Retina (tissue), 1 donor: ENCODE results near the gene DOLPP1.
"Not testable (repeated sequence)": the region's sequence is repeated elsewhere in the genome, so short reads cannot be mapped to it uniquely, and the experiment has no call there.

Experiments used
- DNase-seq: peaks from one replicate; pipeline ENCODE4 v3.0.0-alpha.2; 2016

Gene DOLPP1, protein sequence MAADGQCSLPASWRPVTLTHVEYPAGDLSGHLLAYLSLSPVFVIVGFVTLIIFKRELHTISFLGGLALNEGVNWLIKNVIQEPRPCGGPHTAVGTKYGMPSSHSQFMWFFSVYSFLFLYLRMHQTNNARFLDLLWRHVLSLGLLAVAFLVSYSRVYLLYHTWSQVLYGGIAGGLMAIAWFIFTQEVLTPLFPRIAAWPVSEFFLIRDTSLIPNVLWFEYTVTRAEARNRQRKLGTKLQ

DNA sequence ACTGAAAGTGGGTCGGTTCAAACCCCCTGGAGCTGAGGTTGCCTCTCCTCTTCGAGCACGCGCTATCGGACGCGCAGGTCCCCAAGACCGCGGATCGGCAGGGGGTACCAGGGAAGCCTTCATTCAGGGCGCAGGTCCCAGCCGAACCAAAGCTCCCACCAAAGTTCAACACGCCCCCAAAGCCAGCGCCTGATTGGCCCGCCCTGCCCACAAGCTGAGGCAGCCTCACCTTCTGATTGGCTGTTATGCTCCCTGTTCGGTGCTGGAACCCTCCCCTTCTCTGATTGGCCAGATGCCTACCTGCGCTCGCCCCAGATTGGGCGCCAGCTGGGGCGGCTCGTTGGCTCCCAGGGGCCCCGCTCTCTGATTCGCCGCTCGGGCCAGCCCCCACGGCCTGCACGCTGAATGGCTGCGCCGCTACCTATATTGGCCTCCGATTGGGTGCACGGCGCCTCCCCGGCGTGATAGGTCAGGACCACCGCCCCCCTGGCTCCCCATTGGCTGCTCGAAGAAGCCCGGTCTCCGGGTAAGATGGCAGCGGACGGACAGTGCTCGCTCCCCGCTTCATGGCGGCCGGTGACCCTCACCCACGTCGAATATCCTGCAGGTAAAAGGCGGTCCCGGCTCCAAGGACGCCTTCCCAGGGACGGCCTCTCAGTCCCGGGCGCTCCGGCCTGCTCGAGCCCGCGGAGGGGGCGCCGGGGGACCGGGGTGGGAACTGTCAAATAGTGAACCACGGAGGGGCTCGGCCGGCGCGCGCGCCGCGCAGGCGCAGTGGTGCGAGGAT, at the start of gene DOLPP1:
Gene DOLPP1 (plus strand): TSS at position 511 of the 787 bp plus-strand sequence. CDS start 21 bp downstream, at position 532.
- peak; percentile 98 for DNase-seq

DNA sequence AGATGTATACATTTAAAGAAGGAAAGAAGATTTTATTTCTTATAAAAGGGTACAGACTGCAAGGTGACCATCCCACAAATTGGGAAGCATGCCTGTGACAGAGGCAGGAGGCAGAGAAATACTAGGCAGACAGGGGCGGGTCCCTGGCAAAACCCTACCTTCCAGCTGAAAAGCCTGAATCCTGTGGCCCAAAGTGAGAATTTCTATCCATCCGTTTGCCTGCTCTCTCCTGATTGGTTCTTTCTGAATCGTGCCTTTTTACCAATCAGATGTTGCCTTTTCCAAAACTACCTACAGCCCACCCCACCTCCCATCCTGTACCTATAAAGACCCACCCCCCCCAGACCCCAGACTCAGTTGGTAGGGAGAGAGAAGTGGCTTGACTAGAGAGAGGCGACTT, 49.4 kb upstream of the DOLPP1 start:
- no peak for DNase-seq

DNA sequence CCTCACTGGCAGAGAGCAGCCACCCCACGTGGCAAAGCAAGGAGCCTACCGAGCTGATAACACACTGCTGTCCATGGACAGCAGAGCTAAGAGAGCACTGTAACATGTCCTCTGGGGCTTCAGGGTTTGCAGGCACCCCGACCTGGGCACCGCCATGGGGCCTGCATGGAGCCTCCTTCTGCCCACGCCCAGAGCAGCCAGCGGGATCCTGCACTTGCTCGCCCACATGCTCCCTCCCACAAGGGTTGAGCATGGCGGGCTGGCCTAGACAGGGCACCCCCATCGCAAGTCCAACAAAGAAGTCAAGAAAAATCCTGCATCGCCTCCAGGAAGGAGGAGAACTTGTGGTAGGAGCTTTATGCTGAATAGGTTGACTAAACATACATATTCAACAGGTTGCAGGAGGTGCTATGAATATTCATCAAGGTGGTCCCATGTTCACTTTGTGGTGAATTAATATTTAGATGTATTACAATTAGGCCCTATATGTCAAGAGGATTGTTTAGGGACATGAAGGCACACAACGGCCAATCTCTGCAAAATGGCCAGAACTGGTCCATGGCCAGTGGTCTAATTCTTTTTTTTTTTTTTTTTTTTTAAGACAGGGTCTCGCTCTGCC, 48.3 kb upstream of the DOLPP1 start:
- no peak for DNase-seq

DNA sequence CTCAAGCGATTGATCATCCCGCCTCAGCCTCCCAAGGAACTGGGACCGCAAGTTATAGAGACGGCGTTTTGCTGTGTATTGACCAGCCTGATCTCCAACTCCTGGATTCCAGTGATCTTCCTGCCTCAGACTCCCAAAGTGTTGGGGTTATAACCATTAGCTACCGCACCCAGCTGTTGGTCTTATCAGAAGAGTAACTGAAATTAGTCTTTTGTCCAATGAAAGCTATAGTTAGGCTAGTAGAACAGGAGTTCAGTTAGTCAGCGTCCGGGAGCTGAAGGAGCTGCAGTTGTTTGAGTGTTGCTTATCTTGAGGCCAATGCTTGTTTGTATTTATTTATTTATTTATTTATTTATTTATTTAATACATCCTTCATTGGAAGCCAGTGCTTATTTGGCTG, 47.7 kb upstream of the DOLPP1 start:
- no peak for DNase-seq

DNA sequence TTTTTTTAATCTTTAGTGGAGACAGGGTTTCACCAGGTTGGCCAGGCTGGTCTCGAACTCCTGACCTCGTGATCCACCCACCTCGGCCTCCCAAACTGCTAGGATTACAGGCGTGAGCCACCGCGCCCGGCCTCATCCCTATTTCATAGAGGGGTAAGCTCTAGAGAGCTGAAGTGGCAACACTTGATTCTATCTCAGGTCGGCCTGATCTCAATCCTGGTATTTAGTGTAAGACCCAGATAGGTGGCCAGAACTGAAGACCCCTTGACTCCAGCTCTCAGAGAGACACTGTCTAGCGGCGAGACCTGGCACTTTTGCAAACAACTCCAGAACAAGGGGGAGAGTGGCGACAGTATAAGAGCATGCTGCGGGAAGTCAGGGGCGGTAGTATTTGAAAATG, 45.1 kb upstream of the DOLPP1 start:
- DNase-seq: not testable (repeated sequence)

DNA sequence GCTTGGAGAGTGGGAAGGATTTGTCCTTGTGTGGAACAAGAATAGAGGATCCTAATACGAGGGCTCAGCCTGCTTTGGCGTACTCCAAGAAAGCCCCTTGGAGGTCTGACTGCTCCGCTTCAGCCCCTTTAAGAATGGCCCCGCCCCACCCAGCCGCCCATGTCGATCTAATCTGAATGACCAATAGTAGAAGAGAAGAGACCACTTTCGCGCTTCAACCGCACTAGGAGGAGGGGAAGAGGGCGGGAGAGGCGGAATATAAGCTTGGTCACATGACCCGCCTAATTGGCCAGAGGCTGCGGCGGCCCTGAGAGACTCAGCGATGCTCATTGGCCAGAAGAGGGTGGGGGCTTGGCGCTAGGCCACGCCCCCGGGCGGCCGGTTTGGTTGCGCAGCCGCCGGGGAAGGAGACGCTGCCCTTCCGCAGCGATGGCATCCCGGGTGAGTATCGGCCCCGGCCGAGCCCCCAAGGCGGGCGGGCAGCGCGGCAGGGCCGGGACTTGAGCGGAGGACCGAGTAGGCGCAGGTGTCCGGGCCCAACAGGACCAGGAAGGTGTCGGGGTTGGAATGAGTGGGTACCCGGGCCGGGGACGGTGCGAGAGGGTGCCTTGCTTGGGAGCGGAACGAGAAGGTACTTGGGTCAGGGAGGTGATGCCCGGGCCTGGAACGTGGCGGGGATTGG, 44.5 kb upstream of the DOLPP1 start, which contains the start of gene MIGA2:
Gene MIGA2 (plus strand): TSS at position 386 of the 682 bp plus-strand sequence. CDS start 3,969 bp downstream, outside the sequence.
- peak; percentile 97 for DNase-seq

DNA sequence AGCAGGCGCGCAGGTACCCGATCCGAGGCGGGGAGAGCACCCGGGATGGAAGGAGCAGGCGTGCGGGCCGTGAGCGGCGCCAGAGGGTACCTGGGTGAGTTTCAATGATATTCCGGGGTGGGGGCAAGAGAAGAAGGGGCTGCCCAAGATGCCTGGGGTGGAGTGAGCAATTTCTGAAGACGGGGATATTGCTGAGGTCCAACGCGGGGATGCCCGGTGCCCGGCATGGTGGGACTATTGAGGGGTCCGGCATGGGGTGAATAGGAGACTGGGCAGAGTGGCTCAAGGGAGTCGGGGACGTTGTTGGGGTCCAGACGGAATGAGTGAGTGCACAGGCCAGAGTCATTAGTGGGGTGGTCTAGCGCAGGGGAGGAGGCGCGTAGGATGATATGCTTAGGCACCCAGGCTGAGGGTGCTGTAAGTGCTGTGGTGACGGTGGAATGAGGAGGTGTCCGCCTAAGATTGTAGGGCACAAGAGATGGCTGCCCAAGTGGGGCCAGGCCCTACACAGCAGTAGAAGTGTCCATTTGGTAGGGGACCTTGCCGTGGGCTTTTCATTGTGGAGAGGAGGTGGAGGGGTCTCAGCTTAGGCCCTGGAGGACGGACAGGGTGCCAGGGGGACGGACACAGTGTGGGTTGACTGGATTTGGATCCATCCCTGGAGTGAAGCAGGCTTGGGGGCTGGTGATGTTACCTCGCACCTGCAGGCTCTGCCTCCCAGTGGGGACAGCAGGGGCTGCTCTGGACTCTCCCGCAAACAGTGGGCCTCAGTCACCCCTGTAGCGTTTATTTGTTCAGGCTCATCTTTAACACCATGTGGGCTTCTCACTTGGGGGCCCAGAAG, 43.8 kb upstream of the DOLPP1 start:
- peak; percentile 14 for DNase-seq

DNA sequence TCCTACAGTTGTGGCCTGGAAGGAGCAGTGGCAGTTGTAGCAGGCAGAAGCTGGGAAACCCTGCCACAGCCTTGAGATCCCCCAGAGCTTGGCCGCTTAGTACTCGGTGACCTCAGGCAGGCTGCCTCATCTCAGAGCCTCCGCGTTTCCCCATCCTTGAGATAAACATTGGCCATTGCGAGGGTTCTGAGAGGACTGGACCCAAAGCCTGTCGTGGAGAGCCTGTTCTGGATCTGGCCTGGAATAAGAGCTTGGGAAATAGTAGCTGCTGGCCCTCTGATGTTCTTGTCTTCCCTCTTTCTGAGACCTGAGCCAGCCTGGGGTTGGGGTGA, 43.2 kb upstream of the DOLPP1 start:
- no peak for DNase-seq

DNA sequence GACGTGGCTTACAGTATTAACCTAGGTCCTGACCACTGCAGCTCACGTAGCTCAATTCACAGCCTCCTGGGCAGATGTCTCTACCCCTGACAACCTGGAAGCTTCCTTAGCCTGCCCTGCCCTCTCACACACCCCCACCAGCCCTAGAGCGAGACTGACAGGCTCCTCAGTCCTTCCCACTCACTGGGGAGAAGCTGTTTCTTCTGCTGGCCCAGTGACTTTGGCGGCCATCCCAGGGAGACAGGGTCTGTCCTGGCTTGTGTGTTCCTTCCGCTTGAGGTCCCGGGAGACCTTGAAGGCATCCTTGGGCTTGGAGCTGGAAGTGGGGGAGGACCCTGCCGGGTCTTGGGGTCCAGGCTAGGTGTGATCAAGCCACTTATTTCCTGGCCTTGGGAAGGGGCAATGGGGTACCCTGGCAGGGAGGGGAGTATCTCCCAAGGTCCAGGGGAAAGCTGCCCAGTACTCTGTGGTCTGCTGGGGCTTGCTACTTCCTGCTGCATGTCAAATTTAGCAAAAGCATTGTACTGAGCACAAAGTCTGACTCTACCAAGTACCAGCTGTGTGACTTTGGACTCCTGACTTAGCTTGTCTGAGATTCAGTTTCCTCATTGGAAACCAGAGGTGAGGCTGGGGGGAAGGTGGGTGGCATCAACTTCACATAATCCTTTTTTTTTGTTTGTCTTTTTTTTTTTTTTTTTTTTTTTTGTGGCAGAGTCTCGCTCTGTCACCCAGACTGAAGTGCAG, 42.6 kb upstream of the DOLPP1 start:
- no peak for DNase-seq

DNA sequence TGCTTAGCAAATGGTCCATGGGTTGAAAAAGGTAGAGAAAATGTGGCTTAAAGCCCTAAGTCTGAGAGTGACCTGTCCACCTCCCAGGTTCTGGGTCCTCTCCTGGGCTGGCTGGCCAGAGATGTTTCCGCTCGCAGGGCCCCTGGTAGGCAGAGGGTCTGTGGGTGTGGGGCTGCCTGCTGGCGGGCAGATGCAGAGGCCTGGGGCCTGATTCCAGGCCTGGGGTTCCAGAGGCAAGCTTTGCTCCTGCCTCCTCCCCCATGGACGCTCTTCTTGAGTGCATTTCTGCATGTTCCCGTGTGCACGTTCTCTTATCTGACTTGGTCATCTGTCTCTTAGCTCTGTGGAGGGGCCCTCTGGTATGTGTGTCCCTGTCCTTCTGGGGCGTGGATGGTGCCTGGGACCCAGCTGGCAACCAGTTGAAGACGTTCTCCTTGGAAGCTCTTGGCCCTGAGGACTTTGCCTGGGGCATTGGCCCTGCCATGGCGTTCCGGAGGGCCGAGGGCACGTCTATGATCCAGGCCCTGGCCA, 40.7 kb upstream of the DOLPP1 start:
- no peak for DNase-seq

DNA sequence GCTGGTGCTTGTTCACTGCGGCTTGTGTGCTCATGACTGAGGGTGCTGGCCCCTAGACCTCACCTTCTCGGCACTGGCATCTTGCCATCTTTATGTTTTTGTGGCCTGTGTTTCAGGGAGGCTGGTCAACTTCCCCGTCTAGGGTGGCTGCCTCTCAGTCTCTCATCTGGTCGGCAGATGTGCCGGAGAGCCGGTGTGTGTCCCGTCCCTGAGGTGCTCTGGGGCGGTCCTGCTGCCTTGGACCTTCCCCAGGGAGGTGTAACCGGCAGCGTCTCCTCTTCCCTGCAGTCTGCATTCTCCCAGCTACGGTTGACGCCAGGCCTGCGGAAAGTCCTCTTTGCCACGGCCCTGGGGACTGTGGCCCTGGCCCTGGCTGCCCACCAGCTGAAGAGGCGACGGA, 38.9 kb upstream of the DOLPP1 start:
- no peak for DNase-seq

DNA sequence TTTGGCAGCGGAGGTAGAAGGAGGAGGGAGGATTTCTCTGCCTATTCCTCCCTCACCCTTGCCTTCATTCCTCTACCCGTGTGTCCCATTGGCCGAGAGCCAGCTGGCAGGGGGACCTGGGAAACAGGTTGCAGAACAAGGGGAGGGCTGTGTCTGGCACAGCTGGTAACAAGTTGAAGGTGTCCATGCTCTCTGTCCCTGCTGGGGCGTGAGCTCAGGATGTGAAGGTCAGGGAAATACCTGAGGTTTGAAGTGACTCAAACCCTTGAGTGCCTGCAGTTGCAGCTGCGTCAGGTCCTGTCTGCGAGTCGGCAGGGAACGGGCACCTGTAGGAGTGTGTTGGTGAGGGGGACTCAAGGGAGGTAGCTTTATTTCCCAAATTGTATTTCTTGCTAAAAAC, 28.3 kb upstream of the DOLPP1 start:
- DNase-seq: no peak

DNA sequence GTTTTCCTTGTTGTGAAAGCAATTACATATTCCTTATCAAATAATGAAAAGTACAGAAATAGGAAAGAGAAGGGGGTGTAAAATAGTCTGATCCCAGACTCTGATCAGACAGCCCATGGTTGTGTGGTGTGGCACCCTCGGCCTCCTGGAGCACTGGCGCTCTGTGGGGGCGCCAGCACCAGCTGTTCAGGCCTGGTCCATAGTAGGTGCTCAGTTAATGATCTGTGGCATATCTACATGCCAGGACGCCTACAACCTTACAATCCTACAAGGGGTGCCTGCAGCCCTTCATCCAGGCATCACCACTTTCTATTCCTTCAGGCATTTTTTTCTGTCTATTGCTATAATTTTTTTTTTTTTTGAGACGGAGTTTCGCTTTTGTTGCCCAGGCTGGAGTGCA, 27.9 kb upstream of the DOLPP1 start:
- no peak for DNase-seq

DNA sequence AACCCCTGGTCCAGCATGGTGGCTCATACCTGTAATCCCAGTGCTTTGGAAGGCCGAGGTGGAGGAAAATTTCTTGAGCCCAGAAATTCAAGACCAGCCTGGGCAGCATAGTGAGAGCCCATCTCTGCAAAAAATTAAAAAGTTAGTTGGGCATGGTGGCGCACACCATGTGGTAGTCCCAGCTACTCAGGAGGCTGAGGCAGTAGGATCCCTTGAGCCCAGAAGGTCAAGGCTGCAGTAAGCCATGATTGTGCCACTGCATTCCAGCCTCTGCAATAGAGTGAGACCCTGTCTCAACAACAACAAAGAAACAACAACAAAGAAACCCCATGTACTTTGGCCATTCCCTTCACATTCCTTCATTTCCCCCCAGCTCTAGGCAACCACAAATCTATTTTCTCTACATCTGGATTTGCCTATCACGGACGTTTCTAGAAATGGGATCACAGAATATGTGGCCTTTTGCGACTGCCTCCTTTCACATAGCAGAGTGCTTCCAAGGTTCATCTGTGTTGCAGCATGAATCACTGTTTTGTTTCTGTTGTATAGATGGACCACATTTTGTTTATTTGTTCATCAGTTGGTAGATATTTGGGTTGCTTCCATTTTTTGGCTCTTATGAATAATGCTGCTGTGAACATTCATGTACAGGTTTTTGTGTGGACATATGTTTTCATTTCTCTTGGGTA, 26.6 kb upstream of the DOLPP1 start:
- DNase-seq: no peak

DNA sequence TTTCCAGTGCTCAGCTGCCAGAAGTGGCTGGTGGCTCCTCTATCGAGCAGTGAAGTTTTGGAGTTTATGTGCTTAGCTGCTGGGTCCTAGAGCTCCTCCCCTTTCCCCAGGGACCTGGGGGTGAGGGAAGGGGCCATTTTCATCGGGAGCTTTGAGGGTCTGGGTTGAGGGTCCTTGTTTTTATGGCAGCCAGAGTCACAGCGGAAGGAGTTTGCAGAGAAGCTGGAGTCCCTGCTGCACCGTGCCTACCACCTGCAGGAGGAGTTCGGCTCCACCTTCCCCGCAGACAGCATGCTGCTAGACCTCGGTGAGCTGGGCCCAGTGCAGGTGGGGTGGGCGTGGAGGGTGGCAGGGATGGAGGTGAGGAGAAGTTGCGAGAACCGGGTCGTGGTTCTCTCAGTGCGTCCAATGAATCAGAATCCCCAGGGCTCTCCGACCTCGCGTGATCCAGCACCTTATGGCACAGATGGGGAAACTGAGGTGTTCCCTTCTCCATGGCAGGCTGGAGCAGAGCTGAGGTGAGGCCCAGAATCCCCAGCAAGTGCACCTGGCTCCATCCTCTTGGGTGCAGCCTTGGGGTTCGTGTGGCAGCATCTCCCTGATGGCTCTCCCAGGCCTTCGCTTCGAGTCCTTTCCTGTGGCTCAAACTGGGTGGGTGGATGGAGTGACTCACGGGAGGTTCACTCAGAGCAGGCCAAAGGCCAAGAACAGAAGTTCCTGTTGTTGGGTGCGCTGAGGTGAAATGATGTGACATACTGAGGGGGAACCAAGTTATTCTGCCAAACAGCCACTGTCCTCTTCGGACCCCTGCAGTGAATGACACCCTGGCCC, 21.7 kb upstream of the DOLPP1 start:
- DNase-seq: no peak

DNA sequence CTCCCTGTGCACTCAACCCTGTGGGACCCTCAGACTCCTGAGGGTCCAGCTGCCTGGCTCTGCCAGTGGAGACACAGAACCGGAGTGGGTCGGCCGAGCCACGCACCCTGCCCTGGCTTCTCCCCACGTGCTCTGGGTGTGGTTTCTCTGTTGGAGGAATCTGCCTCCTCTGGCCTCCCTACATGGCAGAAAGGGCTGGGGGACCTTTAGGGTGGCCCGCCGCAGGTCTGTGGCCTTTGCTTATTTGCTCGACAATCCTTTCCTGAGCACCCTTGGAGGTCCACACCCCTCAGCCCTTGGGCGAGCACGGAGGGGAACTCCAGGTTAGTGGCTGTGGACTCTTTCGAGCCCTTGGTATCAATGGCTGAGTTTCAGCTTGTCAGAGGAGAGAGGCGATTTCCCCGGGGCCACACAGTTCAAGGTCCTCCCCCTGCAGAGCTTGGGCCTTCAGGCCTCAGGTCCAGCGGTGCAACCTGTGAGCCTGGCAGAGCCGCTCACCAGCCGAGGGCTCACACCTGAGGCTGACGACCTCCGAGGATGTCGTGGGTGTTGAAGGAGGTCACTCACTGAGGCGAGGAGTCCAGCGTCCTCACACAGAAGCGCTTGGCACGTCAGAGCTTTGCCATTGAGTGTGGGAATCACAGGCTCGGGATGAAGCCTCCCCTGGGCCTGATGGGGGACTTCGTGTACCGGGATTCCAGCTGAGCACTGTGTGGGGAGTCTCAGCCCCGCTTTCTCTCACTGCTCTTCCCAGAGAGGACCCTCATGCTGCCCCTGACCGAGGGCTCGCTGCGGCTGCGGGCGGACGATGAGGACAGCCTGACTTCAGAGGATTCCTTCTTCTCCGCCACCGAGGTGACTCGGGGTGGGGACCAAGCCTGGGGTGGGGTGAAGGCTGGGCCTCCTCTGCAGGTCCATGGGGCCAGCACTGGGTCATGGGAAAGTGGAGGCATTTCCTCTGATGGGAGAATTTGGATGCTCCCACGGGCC, 20.8 kb upstream of the DOLPP1 start:
- no peak for DNase-seq

DNA sequence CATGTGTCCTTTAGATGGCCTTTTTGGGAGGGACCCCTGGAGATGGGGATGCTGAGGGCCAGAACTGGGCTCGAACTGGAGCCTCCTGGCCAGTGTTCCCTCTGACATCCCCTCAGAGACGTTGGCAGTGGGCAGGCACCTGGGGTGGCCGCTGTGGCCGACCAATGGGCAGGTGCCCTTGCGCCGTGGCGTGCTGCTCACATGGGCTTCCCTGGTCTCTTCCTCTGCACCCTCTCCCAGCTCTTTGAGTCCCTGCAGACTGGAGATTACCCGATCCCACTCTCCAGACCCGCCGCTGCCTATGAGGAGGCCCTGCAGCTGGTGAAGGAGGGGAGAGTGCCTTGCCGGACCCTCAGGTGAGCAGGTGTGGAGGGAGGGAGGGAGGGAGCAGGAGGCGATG, 19.9 kb upstream of the DOLPP1 start:
- no peak for DNase-seq

DNA sequence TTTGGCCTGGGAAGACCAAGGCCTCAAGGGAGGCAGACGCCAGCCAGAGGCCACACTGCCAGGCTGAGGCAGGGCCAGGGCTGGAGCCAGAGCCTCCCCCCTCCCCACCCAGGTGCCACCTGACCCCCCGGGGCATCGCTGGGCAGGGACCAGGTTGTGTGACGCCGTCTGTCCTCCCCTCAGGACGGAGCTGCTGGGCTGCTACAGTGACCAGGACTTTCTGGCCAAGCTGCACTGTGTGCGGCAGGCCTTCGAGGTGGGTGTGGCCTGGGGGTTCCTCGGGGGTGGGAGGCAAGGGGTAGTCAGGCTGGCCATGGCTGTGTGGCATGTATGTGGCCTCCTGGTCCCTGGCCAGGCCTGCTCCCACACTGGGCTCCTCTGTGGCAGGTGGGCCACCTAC, 17.9 kb upstream of the DOLPP1 start:
- no peak for DNase-seq

DNA sequence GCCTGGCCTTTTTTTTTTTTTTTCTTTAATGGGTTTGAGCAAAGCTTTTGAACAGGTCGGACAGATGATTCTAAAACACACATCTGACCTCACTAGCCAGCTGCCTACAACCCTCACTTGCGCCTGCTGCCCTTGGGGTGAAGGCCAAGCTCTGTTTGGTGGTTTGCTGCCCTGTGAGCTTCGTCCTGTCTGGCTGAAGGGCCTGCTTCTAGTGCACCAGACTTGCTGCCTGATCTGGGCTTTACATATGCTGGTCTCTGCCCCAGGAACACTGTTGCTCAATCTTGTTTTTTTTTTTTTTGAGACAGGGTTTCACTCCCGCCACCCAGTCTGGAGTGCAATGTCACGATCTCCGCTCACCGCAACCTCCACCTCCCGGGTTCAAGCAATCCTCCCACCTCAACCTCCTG, 16.4 kb upstream of the DOLPP1 start:
- DNase-seq: no peak
